Ishikawa (cell line): ENCODE measurements around the gene APOC1.

ENCODE experiments used
- CEBPB ChIP-seq: IDR thresholded peaks from 2 replicates; pipeline ENCODE4 v1.6.1; 2012
- CREB1 ChIP-seq: IDR thresholded peaks from 2 replicates; pipeline ENCODE4 v1.6.1; 2012; ENCODE audit warnings: low read depth
- EGR1 ChIP-seq: IDR thresholded peaks from 2 replicates; pipeline ENCODE4 v1.6.1; 2012
- EP300 ChIP-seq: IDR thresholded peaks from 2 replicates; pipeline ENCODE4 v1.6.1; 2012; ENCODE audit warnings: borderline replicate concordance
- FOXM1 ChIP-seq: IDR thresholded peaks from 2 replicates; pipeline ENCODE4 v1.6.1; 2012; ENCODE audit warnings: low read depth, borderline replicate concordance
- NFIC ChIP-seq: IDR thresholded peaks from 2 replicates; pipeline ENCODE4 v1.6.1; 2012
- RAD21 ChIP-seq: IDR thresholded peaks from 2 replicates; pipeline ENCODE4 v1.6.1; 2012; ENCODE audit warnings: low read depth
- TAF1 ChIP-seq: IDR thresholded peaks from 2 replicates; pipeline ENCODE4 v1.6.1; 2012; ENCODE audit warnings: low read depth, mild to moderate bottlenecking
- TCF12 ChIP-seq: IDR thresholded peaks from 2 replicates; pipeline ENCODE4 v1.6.1; 2012; ENCODE audit warnings: low read depth
- TEAD4 ChIP-seq: IDR thresholded peaks from 2 replicates; pipeline ENCODE4 v1.6.1; 2012
- YY1 ChIP-seq: IDR thresholded peaks from 2 replicates; pipeline ENCODE4 v1.6.1; 2012; ENCODE audit warnings: low read depth
- ZBTB7A ChIP-seq: IDR thresholded peaks from 2 replicates; pipeline ENCODE4 v1.6.1; 2012; ENCODE audit warnings: low read depth
- TF ChIP-seq, protein P1 (sequence below): IDR thresholded peaks from 2 replicates; pipeline ENCODE4 v1.6.1; 2012; ENCODE audit warnings: low read depth, mild to moderate bottlenecking
- TF ChIP-seq, protein P2 (sequence below): IDR thresholded peaks from 2 replicates; pipeline ENCODE4 v1.6.1; 2012
- TF ChIP-seq, protein P3 (sequence below): IDR thresholded peaks from 2 replicates; pipeline ENCODE4 v1.6.1; 2012

APOC1 gene

DNA sequence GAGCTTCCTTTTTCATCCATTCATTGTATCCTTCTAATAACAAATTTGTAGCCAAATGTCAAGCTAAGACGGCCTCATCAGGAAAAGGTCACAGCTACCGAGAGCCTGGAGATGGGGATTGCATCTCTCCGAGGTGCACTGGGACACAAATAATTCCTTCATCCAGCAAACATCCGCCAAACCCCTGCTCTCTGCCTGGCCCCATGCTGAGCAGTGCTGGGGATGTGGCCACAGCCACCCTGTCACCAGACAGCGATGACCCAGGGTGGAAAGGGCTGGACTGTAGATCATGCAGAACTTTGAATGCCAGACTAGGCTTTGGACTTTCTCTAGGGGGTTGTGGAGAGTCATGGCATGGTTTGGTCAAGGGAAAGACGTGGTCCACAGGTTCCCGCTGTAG, 21.5 kb upstream of the APOC1 start:
- TF ChIP-seq, protein P1, sequence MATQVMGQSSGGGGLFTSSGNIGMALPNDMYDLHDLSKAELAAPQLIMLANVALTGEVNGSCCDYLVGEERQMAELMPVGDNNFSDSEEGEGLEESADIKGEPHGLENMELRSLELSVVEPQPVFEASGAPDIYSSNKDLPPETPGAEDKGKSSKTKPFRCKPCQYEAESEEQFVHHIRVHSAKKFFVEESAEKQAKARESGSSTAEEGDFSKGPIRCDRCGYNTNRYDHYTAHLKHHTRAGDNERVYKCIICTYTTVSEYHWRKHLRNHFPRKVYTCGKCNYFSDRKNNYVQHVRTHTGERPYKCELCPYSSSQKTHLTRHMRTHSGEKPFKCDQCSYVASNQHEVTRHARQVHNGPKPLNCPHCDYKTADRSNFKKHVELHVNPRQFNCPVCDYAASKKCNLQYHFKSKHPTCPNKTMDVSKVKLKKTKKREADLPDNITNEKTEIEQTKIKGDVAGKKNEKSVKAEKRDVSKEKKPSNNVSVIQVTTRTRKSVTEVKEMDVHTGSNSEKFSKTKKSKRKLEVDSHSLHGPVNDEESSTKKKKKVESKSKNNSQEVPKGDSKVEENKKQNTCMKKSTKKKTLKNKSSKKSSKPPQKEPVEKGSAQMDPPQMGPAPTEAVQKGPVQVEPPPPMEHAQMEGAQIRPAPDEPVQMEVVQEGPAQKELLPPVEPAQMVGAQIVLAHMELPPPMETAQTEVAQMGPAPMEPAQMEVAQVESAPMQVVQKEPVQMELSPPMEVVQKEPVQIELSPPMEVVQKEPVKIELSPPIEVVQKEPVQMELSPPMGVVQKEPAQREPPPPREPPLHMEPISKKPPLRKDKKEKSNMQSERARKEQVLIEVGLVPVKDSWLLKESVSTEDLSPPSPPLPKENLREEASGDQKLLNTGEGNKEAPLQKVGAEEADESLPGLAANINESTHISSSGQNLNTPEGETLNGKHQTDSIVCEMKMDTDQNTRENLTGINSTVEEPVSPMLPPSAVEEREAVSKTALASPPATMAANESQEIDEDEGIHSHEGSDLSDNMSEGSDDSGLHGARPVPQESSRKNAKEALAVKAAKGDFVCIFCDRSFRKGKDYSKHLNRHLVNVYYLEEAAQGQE: no peak
- TF ChIP-seq TEAD4: no peak
- TF ChIP-seq CREB1: no peak

DNA sequence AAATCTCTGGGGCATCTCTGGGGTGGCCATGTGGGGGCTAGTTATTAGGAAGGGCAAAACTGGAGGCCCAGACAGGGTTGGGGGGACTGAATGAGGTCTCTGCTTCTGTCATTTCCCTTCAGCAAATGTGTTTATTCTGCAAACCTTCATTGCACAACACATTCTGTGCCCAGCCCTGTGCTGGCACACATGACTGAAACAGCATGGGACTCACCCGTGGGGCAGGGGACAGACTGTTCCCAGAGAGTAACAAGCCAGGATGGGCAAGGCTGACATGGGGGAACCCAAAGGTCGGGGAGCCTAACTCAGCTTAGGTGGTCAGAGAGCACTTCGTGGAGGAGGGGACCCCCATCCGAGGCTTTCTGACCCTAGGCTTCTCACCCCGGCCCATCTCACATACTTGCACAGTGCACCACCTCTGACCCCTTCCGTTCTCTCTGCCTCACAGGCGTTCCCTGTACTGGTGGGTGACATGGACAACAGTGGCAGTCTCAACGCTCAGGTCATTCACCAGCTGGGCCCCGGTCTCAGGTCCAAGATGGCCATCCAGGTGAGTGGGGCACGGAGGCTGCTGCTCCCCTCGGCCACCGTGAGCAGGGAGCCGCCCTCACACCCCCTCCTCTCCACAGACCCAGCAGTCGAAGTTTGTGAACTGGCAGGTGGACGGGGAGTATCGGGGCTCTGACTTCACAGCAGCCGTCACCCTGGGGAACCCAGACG, 20.9 kb upstream of the APOC1 start:
- TF ChIP-seq CEBPB (no peak), ZBTB7A (no peak), CREB1 (no peak), EP300 (no peak), FOXM1 (no peak), TAF1 (no peak), RAD21 (no peak)
- TF ChIP-seq, protein P2, sequence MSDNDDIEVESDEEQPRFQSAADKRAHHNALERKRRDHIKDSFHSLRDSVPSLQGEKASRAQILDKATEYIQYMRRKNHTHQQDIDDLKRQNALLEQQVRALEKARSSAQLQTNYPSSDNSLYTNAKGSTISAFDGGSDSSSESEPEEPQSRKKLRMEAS: no peak
- TF ChIP-seq, protein P1: no peak

- TF ChIP-seq EP300 (no peak), YY1 (no peak), CREB1 (no peak), EGR1 (no peak), NFIC (no peak), TAF1 (no peak), RAD21 (no peak)
- TF ChIP-seq, protein P3, sequence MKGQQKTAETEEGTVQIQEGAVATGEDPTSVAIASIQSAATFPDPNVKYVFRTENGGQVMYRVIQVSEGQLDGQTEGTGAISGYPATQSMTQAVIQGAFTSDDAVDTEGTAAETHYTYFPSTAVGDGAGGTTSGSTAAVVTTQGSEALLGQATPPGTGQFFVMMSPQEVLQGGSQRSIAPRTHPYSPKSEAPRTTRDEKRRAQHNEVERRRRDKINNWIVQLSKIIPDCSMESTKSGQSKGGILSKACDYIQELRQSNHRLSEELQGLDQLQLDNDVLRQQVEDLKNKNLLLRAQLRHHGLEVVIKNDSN: no peak
- TF ChIP-seq, protein P1: no peak
Observed at GRCh38 chr19:44894052-44894400, 20.4 kb upstream of the APOC1 start.

GRCh38 chr19:44894946-44895345, 19.5 kb upstream of the APOC1 start:
- TF ChIP-seq CEBPB: no peak
- TF ChIP-seq, protein P2: no peak
- no peak for TF ChIP-seq RAD21
- TF ChIP-seq, protein P1: no peak
- no peak for TF ChIP-seq FOXM1
- TF ChIP-seq, protein P3: no peak
- no peak for TF ChIP-seq TEAD4
- no peak for TF ChIP-seq EP300
- TF ChIP-seq YY1: no peak
- TF ChIP-seq CREB1: no peak
- no peak for TF ChIP-seq EGR1
- no peak for TF ChIP-seq TCF12
- no peak for TF ChIP-seq ZBTB7A
